OCI-LY7 (cell line): ENCODE results near the gene CACNB1.

Experiments used
- EZH2phosphoT487 ChIP-seq: fragments of 200-600 bp; sonication (generic); IDR thresholded peaks from 2 replicates; pipeline ENCODE4 v1.6.1; 2018; ENCODE audit warnings: low read depth, borderline replicate concordance, mild to moderate bottlenecking, mixed run types, antibody characterized with exemption, low read length, moderate library complexity, mixed read lengths
- TF ChIP-seq, protein P1 (sequence below): fragments of 200-600 bp; sonication (generic); conservative IDR thresholded peaks from 2 replicates; pipeline ENCODE4 v1.5.1; 2014; ENCODE audit warnings: mild to moderate bottlenecking, antibody characterized with exemption, low read length, moderate library complexity, mixed read lengths

DNA sequence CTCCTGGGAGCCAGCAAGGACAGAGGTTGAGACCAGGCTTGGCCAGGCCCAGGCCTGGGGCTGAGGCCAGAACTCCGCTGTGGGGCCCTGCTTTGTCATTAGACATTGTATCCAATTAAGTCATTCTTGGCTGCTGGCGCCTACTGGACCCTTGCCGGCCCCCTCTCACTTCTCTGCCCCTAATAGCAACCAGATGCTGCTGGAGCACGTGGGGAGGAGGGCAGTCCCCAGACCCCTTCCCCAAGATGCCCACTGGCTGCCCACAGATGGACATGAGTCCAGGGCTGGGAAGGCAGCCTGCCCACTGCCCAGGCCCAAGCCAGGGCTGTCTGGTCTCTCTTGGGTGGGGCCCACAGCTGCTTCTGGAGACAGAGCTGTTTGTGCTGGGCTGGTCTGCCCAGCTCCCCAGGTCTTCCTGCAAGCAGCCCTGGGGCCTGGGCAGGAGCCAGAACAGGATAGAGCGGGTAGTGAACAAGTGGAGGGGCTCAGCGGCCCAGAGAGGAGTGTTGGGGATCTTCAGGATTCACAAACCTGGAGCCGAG is 53.8 kb downstream of the CACNB1 start:
- TF ChIP-seq, protein P1, sequence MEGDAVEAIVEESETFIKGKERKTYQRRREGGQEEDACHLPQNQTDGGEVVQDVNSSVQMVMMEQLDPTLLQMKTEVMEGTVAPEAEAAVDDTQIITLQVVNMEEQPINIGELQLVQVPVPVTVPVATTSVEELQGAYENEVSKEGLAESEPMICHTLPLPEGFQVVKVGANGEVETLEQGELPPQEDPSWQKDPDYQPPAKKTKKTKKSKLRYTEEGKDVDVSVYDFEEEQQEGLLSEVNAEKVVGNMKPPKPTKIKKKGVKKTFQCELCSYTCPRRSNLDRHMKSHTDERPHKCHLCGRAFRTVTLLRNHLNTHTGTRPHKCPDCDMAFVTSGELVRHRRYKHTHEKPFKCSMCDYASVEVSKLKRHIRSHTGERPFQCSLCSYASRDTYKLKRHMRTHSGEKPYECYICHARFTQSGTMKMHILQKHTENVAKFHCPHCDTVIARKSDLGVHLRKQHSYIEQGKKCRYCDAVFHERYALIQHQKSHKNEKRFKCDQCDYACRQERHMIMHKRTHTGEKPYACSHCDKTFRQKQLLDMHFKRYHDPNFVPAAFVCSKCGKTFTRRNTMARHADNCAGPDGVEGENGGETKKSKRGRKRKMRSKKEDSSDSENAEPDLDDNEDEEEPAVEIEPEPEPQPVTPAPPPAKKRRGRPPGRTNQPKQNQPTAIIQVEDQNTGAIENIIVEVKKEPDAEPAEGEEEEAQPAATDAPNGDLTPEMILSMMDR = no peak
- no peak for TF ChIP-seq EZH2phosphoT487
